HG02623 (cell line): ENCODE measurements around the gene STK11.

ENCODE experiments used
- ATAC-seq: cut with Tn5 transposase; IDR thresholded peaks from one replicate; pipeline ENCODE4 v1.9.1; 2021; ENCODE audit warnings: moderate library complexity; ENCODE audit not compliant: unreplicated experiment

The STK11 gene

GRCh38 chr19:1249298-1249989 lies 43.9 kb downstream of the STK11 start:
- ATAC-seq = peak; percentile 37

- ATAC-seq = peak; percentile 1
These were observed 44.4 kb downstream of the STK11 start for GRCh38 chr19:1249990-1250436.

- ATAC-seq = no peak
These were observed 45.1 kb downstream of the STK11 start for GRCh38 chr19:1250437-1251260.

- no peak for ATAC-seq
These were observed 46.0 kb downstream of the STK11 start for GRCh38 chr19:1251330-1252220.

- no peak for ATAC-seq
These were observed 46.7 kb downstream of the STK11 start for GRCh38 chr19:1252221-1252820.

- ATAC-seq = no peak
These were observed 47.4 kb downstream of the STK11 start for GRCh38 chr19:1252821-1253513.

GRCh38 chr19:1253514-1254080 lies 48.0 kb downstream of the STK11 start:
- no peak for ATAC-seq

GRCh38 chr19:1254081-1254527 lies 48.5 kb downstream of the STK11 start:
- ATAC-seq = no peak

- no peak for ATAC-seq
These were observed 49.1 kb downstream of the STK11 start for GRCh38 chr19:1254530-1255185.

- no peak for ATAC-seq
These were observed 49.9 kb downstream of the STK11 start for GRCh38 chr19:1255186-1256161.

GRCh38 chr19:1256646-1257474 lies 51.3 kb downstream of the STK11 start:
- no peak for ATAC-seq

GRCh38 chr19:1257475-1258162 lies 52.0 kb downstream of the STK11 start:
- ATAC-seq = no peak

GRCh38 chr19:1258163-1258492 lies 52.5 kb downstream of the STK11 start:
- ATAC-seq = no peak

GRCh38 chr19:1258707-1259205 lies 53.2 kb downstream of the STK11 start:
- ATAC-seq = no peak

GRCh38 chr19:1259206-1259875 lies 53.8 kb downstream of the STK11 start:
- no peak for ATAC-seq
